K562 (cell line): ENCODE results near the gene MAGI2. TPM values are rescaled to one million over a fixed set of nuclear protein-coding genes. Genes with fewer than 3 reads are reported as not detected.

Experiments used
- ATAC-seq: fragments of 200-7000 bp; cut with Tn5 transposase; 3 replicates; pipeline ENCODE4 v1.9.1; 2020; ENCODE audit warnings: moderate library complexity
- BruUV-seq: library from RNA; stranded (reverse); fragments of 400-500 nt; replicated peaks from 2 replicates; lab custom pipeline; 2021; lab: Mats Ljungman, UMichigan
- CTCF ChIA-PET: fragments of 300-600 bp; formaldehyde crosslinking; extraction: SDS; loops from one replicate; lab custom pipeline; 2021; ENCODE audit warnings: low intra/inter-chr PET ratio; lab: Yijun Ruan, JAX
- POLR2A ChIA-PET: fragments of 300-600, 350-650 bp; sonication (Branson Sonifier 250); formaldehyde crosslinking; extraction: SDS; loops from one replicate; lab custom pipeline; 2021; ENCODE audit warnings: antibody characterized with exemption, inconsistent platforms; lab: Yijun Ruan, JAX
- DNase-seq, 4 experiments: peaks; one replicate each; pipeline versions ENCODE4 v3.0.0 to v3.0.0-alpha.2; 2011 to 2018; ENCODE audit warnings: low spot score in 3 of 4, mixed read lengths in 3 of 4; ENCODE audit errors: extremely low read depth in 1 of 4
- FAIRE-seq: peaks from 2 replicates; lab custom pipeline; 2011; peaks lifted over from hg19 to GRCh38; lab: Jason Lieb, UNC
- H2AFZ ChIP-seq: 2 replicates; pipeline ENCODE4 v1.6.0; 2011; ENCODE audit warnings: low read depth, low read length, control low read depth, inconsistent platforms
- H3K27ac ChIP-seq: fragments of 200-600 bp; 3 replicates; pipeline ENCODE4 v1.8.0; 2011; ENCODE audit warnings: low read depth, mild to moderate bottlenecking, control low read depth, inconsistent platforms, low read length, moderate library complexity, mixed read lengths; ENCODE audit errors: extremely low read depth
- H3K27me3 ChIP-seq, 2 experiments: fragments of 300-600 bp in 1 of 2; 2 replicates in 1 of 2; 3 replicates in 1 of 2; pipeline versions ENCODE4 v1.6.0 to v1.8.0; 2011; ENCODE audit warnings: inconsistent platforms in 2 of 2, low read length in 2 of 2, mild to moderate bottlenecking in 1 of 2, mixed read lengths in 1 of 2, moderate library complexity in 1 of 2; ENCODE audit not compliant: control insufficient read depth in 2 of 2, insufficient read depth in 2 of 2
- H3K36me3 ChIP-seq: fragments of 300-600 bp; 3 replicates; pipeline ENCODE4 v1.8.0; 2011; ENCODE audit warnings: mild to moderate bottlenecking, low read length, inconsistent platforms; ENCODE audit not compliant: control insufficient read depth, insufficient read depth
- H3K4me1 ChIP-seq, 2 experiments: fragments of 200-600 bp in 1 of 2; replicated peaks in 1 of 2; 2 replicates in 1 of 2; 3 replicates in 1 of 2; pipeline versions ENCODE4 v1.5.1 to v1.8.0; 2011; ENCODE audit warnings: inconsistent platforms in 2 of 2, low read length in 2 of 2, mild to moderate bottlenecking in 1 of 2, mixed read lengths in 1 of 2, moderate library complexity in 1 of 2; ENCODE audit not compliant: control insufficient read depth in 2 of 2, insufficient read depth in 2 of 2
- H3K4me2 ChIP-seq: 2 replicates; pipeline ENCODE4 v1.6.1; 2011; ENCODE audit warnings: low read length, control low read depth, inconsistent platforms, mixed read lengths; ENCODE audit not compliant: insufficient read depth
- H3K4me3 ChIP-seq: fragments of 200-600 bp; sonication (generic), shearing (Covaris generic); 2 replicates; pipeline ENCODE4 v1.5.1; 2016; ENCODE audit warnings: control low read depth, inconsistent platforms
- H3K79me2 ChIP-seq: fragments of 200-600 bp; 3 replicates; pipeline ENCODE4 v1.8.0; 2011; ENCODE audit warnings: low read length, inconsistent platforms; ENCODE audit not compliant: control insufficient read depth, insufficient read depth
- H3K9ac ChIP-seq, 2 experiments: 2 replicates each; pipeline versions ENCODE4 v1.6.0 to v1.6.1; 2011; ENCODE audit warnings: low read depth in 2 of 2, low read length in 2 of 2, control low read depth in 1 of 2, inconsistent platforms in 1 of 2, mild to moderate bottlenecking in 1 of 2, mixed read lengths in 1 of 2; ENCODE audit not compliant: insufficient read depth in 1 of 2
- H3K9me1 ChIP-seq: one replicate; pipeline ENCODE4 v1.6.0; 2011; ENCODE audit warnings: inconsistent platforms, mild to moderate bottlenecking, low read length, moderate library complexity; ENCODE audit not compliant: control insufficient read depth, insufficient read depth
- H3K9me3 ChIP-seq: replicated peaks from 2 replicates; pipeline ENCODE4 v1.5.1; 2011; ENCODE audit warnings: low read depth, low read length, inconsistent platforms; ENCODE audit not compliant: control insufficient read depth, insufficient read depth
- H4K20me1 ChIP-seq: replicated peaks from 2 replicates; pipeline ENCODE4 v1.6.1; 2011; ENCODE audit warnings: low read length, inconsistent platforms, mixed read lengths; ENCODE audit not compliant: control insufficient read depth, insufficient read depth
- C11orf30 ChIP-seq: fragments of 450-650 bp; IDR thresholded peaks from 2 replicates; pipeline ENCODE4 v1.6.1; 2016; ENCODE audit warnings: low read depth, mild to moderate bottlenecking
- CHD4 ChIP-seq: fragments of 200-600 bp; sonication (generic); IDR thresholded peaks from 3 replicates; pipeline ENCODE4 v1.6.1; 2012; ENCODE audit warnings: low read depth, mild to moderate bottlenecking, mixed read lengths, low read length, inconsistent platforms; ENCODE audit not compliant: insufficient read depth, insufficient replicate concordance, poor library complexity, severe bottlenecking
- DPF2 ChIP-seq: fragments of 450-650 bp; IDR thresholded peaks from 2 replicates; pipeline ENCODE4 v1.6.1; 2016
- ETV1 ChIP-seq: fragments of 450-650 bp; conservative IDR thresholded peaks from 2 replicates; pipeline ENCODE4 v1.6.1; 2016; ENCODE audit warnings: missing genetic modification characterization, control low read depth, low read depth, missing compliant biosample characterization
- FOXP1 ChIP-seq: sonication (generic); formaldehyde crosslinking; IDR thresholded peaks from 2 replicates; pipeline ENCODE4 v1.8.0; 2022; ENCODE audit warnings: mild to moderate bottlenecking, missing genetic modification reagents
- GABPB1 ChIP-seq: sonication (generic); formaldehyde crosslinking; IDR thresholded peaks from 2 replicates; pipeline ENCODE4 v1.8.0; 2022; ENCODE audit warnings: mild to moderate bottlenecking, missing genetic modification reagents
- HES1 ChIP-seq: fragments of 450-650 bp; IDR thresholded peaks from 2 replicates; pipeline ENCODE4 v1.6.1; 2016; ENCODE audit warnings: low read depth, mild to moderate bottlenecking, moderate library complexity
- LEF1 ChIP-seq: fragments of 450-650 bp; IDR thresholded peaks from 2 replicates; pipeline ENCODE4 v1.6.1; 2016; ENCODE audit warnings: mild to moderate bottlenecking
- MAFF ChIP-seq: IDR thresholded peaks from 2 replicates; pipeline ENCODE4 v1.6.1; 2012; ENCODE audit warnings: low read length, improper control_type of control experiment
- MAFG ChIP-seq: fragments of 450-650 bp; conservative IDR thresholded peaks from 2 replicates; pipeline ENCODE4 v1.6.1; 2016; ENCODE audit warnings: missing genetic modification characterization, missing compliant biosample characterization
- MAFK ChIP-seq: IDR thresholded peaks from 2 replicates; pipeline ENCODE4 v1.6.1; 2011; ENCODE audit warnings: low read length, improper control_type of control experiment
- MYNN ChIP-seq, 2 experiments: sonication (generic); formaldehyde crosslinking in 1 of 2; IDR thresholded peaks; 2 replicates each; pipeline versions ENCODE4 v1.5.0 to v1.6.1; 2016 to 2020; ENCODE audit warnings: antibody characterized with exemption in 1 of 2, missing genetic modification reagents in 1 of 2
- SNAPC5 ChIP-seq: fragments of 250-450 bp; sonication (Bioruptor Pico); IDR thresholded peaks from 2 replicates; pipeline ENCODE4 v1.8.0; 2021; ENCODE audit warnings: moderate library complexity, mild to moderate bottlenecking, inconsistent platforms
- TRIM24 ChIP-seq, 2 experiments: fragments of 450-650 bp; IDR thresholded peaks; 2 replicates each; pipeline ENCODE4 v1.6.1; 2016
- ZC3H4 ChIP-seq: sonication (generic); formaldehyde crosslinking; IDR thresholded peaks from 2 replicates; pipeline ENCODE4 v1.9.0; 2021; ENCODE audit warnings: missing genetic modification reagents, borderline replicate concordance
- ZFP91 ChIP-seq: sonication (generic); formaldehyde crosslinking; IDR thresholded peaks from 2 replicates; pipeline ENCODE4 v1.8.0; 2022; ENCODE audit warnings: mild to moderate bottlenecking, missing genetic modification reagents
- ZFPM2 ChIP-seq: fragments of 250-450 bp; sonication (Bioruptor Pico); IDR thresholded peaks from 2 replicates; pipeline ENCODE4 v1.5.1; 2022; ENCODE audit warnings: mild to moderate bottlenecking
- ZNF316 ChIP-seq: fragments of 450-650 bp; IDR thresholded peaks from 2 replicates; pipeline ENCODE4 v1.6.1; 2016
- WGBS: fragments of 100-300 bp; shearing (Covaris generic); methylation state at CpG from one replicate; pipeline ENCODE4 v1.1.6; 2016; ENCODE audit warnings: low coverage, mixed read lengths; ENCODE audit not compliant: insufficient coverage; ENCODE audit errors: missing lambda C conversion rate; 5-methylcytosine and 5-hydroxymethylcytosine counted together
- in situ Hi-C: fragments of 300-500 bp; cut with MboI; formaldehyde crosslinking; loops from 4 replicates; pipeline ENCODE4 v1.15.0; 2018; ENCODE audit warnings: inconsistent platforms, mixed read lengths
- intact Hi-C: fragments of 100-400 bp; cut with micrococcal nuclease; formaldehyde crosslinking; loops from 2 replicates; pipeline ENCODE4 v1.14.2; 2022
- polyA plus RNA-seq, 8 experiments: library from polyadenylated mRNA; depleted of rRNA in 4 of 8; stranded (reverse) in 5 of 8; unstranded in 3 of 8; fragments of >200 nt; fragmentation: Nextera tagmentation in 2 of 8; fragmentation: Illumina TruSeq in 1 of 8; extraction: Ambion mirVana in 2 of 8; extraction: Trizol in 1 of 8; gene quantifications; 2 replicates each; pipeline versions ENCODE4 v1.2.1 to v1.2.3, GENCODE V29; 2011 to 2014; ENCODE audit warnings: inconsistent platforms in 1 of 8, missing spikeins in 1 of 8
- total RNA-seq, 7 experiments: library from RNA; depleted of rRNA in 6 of 7; stranded (reverse); fragments of >200 nt in 6 of 7; fragmentation: Illumina TruSeq in 2 of 7; extraction: Trizol in 2 of 7; gene quantifications; 2 replicates each; pipeline versions ENCODE4 v1.2.1 to v1.2.3, GENCODE V29; 2011 to 2021; ENCODE audit warnings: low replicate concordance in 1 of 7

MAGI2 gene
- total and polyA plus RNA-seq, 9 of the 15 experiments (the other 6 are each of a cell fraction or from before 2014, with no cell fraction given) = 0.27 to 1.4 (median 0.70) TPM

- FAIRE-seq = no peak
- no peak for ATAC-seq
- no peak overlapping the region for H2AFZ ChIP-seq
- no peaks in the 10 kb centered on the region for H3K79me2 ChIP-seq
- intact Hi-C loops (no loop called here), in situ Hi-C loops (no loop called here)
- TF ChIP-seq ZFPM2 (CRISPR knock-in tag) = no peak
- peak; percentile 54 for TF ChIP-seq ZNF316
- TF ChIP-seq LEF1 = no peak
- TF ChIP-seq ZFP91 = no peak
- CTCF ChIA-PET = no interaction called here
- POLR2A ChIA-PET = no interaction called here
- no peaks in the 10 kb centered on the region for H3K9me1 ChIP-seq
- no peak overlapping the region for H3K27ac ChIP-seq
- H3K4me1 ChIP-seq = no peaks in the 10 kb centered on the region
- BruUV-seq = no TSS peak
- no peaks in the 10 kb centered on the region for H4K20me1 ChIP-seq
- H3K4me3 ChIP-seq = no peak overlapping the region
- H3K27me3 ChIP-seq = no peaks in the 10 kb centered on the region
- H3K9me3 ChIP-seq = no peaks in the 10 kb centered on the region
- no peak overlapping the region for H3K4me2 ChIP-seq
- H3K36me3 ChIP-seq = no peaks in the 10 kb centered on the region
- H3K9ac ChIP-seq = no peak overlapping the region
- DNase-seq = no peak
Observed at GRCh38 chr7:78307892-78308291, 1145.6 kb downstream of the MAGI2 start.

- DNase-seq = no peak
- FAIRE-seq = no peak
- Histone ChIP-seq H3K79me2 (no peaks in the 10 kb centered on the region), H3K4me3 (no peak overlapping the region), H4K20me1 (no peaks in the 10 kb centered on the region), H3K9me1 (no peaks in the 10 kb centered on the region), H2AFZ (no peak overlapping the region), H3K27ac (no peak overlapping the region), H3K4me1 (no peaks in the 10 kb centered on the region), H3K36me3 (no peaks in the 10 kb centered on the region), H3K9ac (no peak overlapping the region), H3K27me3 (no peaks in the 10 kb centered on the region), H3K4me2 (no peak overlapping the region), H3K9me3 (no peaks in the 10 kb centered on the region)
- WGBS = 0% methylated on average over 1 of the region's 1 CpG
- ChIA-PET CTCF (no interaction called here), POLR2A (no interaction called here)
- intact Hi-C loops (no loop called here), in situ Hi-C loops (no loop called here)
- ATAC-seq = no peak
- no TSS peak for BruUV-seq
- no peak for TF ChIP-seq TRIM24 (IDR thresholded peaks at IDR 0.05)
- peak; percentile 91 for TF ChIP-seq MAFK
- no peak for TF ChIP-seq DPF2
- no peak for TF ChIP-seq HES1
- no peak for TF ChIP-seq CHD4
- TF ChIP-seq ZC3H4 (CRISPR knock-in tag) = no peak
- peak; percentile 67 for TF ChIP-seq C11orf30
- peak; percentile 90 for TF ChIP-seq MAFF
- no peak for TF ChIP-seq SNAPC5
- peak; percentile 67 for TF ChIP-seq MAFG (tag)
- no peak for TF ChIP-seq ETV1 (tag)
- peak; percentile 87 for TF ChIP-seq ZNF316
- no peak for TF ChIP-seq MYNN (IDR thresholded peaks at IDR 0.05)
- no peak for TF ChIP-seq MYNN (CRISPR knock-in tag; IDR thresholded peaks at IDR 0.05)
- TF ChIP-seq GABPB1 (CRISPR knock-in tag) = no peak
- no peak for TF ChIP-seq FOXP1 (CRISPR knock-in tag)
Observed at GRCh38 chr7:78306634-78307033, 1146.8 kb downstream of the MAGI2 start.
